Pulmonary artery endothelial cell (primary cell): Measurements from ENCODE around the gene LAMA3. TPM values are rescaled to one million over a fixed set of nuclear protein-coding genes. Genes with fewer than 3 reads are reported as not detected.

Experiments
- DNase-seq: peaks from one replicate; pipeline ENCODE4 v3.0.0-alpha.2; 2011; ENCODE audit warnings: low read depth, low spot score
- total RNA-seq: library from RNA; depleted of rRNA; stranded (reverse); fragments of >200 nt; gene quantifications from 2 replicates; pipeline ENCODE4 v1.2.3, GENCODE V29; 2014

The LAMA3 gene
- total RNA-seq, 1 donor from 2014 or later, result 5.5 TPM

- DNase-seq, result peak; percentile 76
These were observed 211.7 kb downstream of the LAMA3 start for GRCh38 chr18:23900994-23901393.

DNA sequence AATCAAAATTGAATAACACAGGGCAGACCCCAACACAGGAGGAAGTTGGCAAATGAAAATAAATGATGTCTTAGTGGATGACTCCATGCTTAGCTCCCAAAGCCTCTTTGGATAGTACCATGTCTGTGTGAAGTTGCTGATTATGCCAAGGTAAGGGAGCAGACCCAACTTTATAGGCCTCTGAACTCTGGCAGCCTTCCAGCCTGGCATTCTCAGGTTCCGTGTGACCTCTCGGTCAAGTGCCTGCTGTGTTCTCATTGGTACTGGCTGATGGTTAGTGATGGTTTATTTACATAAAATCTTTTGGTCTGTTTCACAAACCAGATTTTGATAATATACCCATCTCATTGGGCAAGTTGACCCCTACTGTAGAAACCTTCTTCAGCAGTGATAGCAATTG, 213.1 kb downstream of the LAMA3 start:
- no peak for DNase-seq

DNA sequence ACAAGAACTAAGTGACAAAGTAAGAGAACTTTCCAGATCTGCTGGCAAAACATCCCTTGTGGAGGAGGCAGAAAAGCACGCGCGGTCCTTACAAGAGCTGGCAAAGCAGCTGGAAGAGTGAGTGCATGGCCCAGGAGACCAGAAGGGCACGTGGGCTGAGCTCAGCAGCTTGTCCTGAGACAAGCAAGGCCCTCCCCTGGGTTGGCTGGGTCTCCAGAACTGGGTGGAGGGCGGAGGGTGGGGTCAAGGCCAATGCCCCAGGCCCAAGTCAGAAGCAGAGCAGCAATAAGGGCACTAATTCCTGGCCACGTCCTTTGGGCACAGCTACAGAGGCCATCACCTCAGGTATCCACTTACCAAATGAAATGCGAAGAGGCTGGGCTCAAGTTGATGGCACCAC, 214.7 kb downstream of the LAMA3 start:
- DNase-seq, result no peak

DNA sequence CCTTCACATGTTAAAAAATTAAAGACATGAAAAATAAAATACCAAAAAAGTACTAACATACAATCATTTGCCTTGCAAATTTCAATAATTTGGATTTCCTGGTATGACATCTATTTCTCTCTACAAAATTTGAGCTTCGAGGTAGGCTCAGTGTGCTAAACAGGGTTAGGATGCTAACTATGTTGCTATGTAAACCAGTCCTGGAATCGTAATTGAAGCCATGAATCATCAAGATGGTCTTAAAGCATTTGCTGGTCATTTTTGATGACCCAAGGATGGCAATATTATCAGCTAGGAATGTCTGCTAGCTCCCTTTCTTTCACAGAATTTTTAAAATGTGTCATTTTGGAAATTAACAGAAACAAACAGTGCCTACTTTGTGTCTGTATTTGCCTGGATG, 217.4 kb downstream of the LAMA3 start:
- no peak for DNase-seq

- DNase-seq, result no peak
These were observed 219.6 kb downstream of the LAMA3 start for GRCh38 chr18:23908827-23909226.

DNA sequence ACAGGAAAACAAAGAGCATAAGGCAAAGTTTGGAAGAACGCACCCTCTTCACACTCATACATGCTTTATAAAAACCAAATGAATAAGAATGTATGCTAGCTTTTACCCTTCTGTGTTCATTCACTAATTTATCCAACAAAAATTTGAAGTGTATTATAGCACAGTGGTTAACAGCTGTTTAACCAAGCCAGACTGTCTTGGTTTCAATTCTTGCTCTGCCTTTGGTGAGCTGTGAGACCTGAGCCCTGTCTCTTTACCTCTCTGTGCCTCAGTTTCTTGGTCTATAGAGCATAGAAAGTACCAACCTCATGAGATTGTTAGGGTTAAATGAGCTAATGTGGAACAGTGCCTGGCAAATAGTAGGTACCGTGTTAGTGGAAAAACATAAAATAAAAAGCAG, 220.8 kb downstream of the LAMA3 start:
- no peak for DNase-seq

DNA sequence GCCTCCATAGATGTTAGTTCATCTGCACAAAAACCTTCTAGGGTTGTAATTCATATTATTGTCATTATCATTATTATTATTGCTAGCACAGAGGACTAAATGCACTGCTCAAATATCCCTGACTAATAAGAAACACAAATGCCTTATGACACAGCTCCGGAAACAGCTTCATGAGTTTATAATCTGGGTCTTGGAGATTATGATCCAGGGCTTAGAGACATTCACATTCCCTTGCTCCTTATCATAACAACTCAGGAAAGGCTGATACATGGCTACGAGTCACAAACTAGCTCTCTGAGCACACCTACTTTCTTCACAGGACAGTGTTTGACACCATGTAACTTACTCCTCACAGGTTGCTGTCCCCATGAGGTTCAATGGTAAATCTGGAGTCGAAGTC, 223.1 kb downstream of the LAMA3 start:
- peak; percentile 63 for DNase-seq

GRCh38 chr18:23916338-23916737, 227.1 kb downstream of the LAMA3 start:
- no peak for DNase-seq

DNA sequence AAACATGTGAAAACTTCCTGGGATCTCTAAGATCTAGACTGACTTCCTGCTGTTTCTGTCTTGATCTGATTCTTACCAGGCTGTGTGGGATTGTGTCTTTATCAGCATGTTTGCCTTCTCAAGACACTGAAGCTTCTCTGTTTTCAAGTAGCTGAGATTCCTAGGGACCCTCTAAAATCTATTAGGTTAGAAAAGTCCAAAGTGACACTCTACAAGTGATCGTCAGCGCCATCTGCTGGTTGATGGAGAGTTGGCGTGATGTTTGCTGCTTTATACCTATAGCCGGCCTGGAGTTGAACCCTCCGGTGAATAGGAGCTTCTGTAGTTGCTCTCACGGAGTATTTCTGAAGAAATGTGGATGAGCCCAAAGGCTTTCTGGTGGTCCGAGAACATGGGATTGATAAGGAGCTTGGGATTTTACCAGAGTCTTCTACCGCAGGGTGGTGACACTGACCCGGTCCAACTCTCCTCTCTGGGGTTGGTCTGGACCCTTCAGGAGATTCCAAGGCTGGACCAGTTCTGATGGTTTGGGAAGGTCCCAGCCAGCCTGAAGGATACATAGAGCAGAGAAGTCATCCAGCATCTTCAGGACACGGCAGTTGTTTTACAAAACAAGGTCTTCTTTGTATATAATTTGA, 229.3 kb downstream of the LAMA3 start:
- DNase-seq, result peak; percentile 11

GRCh38 chr18:23920054-23920453, 230.8 kb downstream of the LAMA3 start:
- no peak for DNase-seq

DNA sequence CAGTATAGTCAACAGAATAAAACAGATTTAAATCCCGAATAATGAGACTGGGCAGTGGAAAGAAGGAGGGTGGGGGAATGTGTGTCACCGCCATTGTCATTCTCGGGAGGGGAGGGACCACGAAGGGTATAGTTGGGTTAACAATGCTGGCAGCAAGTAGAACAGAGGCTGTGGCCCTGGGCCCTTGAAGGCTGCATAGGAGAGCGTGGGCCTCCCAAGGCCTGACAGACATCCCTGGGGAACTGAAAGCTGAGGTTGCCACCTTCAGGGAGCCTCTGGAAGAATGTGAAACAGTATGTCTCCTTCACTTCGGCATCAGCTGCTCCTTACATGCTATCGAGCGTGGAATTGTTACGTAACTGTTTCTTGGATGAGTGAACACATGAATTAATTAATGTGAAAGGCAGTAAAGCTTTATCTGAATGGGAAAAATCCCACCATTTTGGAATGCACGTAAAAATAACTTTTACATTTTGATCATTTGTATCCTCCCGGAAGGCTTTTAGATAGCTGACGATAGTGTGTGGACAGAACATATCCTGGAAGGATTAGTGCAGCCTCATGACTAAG, 232.5 kb downstream of the LAMA3 start:
- DNase-seq, result no peak

GRCh38 chr18:23922939-23923338, 233.7 kb downstream of the LAMA3 start:
- no peak for DNase-seq

GRCh38 chr18:23924813-23925212, 235.6 kb downstream of the LAMA3 start:
- DNase-seq, result no peak

- no peak for DNase-seq
These were observed 237.3 kb downstream of the LAMA3 start for GRCh38 chr18:23926571-23926970.

GRCh38 chr18:23927821-23928746, 238.8 kb downstream of the LAMA3 start:
- DNase-seq, result no peak

DNA sequence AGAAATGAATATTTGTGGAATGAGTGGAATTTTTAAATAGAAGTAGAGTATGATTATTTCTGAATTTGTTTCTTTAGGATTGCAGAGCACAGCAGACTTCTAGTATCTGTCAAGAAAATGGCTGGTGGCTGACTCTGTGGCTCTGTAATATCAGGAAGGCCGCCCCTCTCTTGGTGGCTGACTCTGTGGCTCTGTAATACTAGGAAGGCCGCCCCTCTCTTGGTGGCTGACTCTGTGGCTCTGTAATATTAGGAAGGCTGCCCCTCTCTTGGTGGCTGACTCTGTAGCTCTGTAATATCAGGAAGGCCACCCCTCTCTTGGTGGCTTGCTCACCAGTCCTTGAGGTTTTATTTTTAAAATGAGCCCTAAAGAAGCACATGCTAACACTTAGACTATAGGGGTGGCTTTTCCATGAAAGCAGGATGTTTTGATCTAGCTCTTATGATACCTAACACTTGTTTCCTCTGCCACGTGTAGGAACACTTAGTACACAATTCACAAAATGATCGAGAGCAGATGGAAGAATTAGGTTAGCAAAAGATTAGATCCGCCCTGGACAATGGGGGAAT, 240.2 kb downstream of the LAMA3 start:
- DNase-seq, result no peak

- no peak for DNase-seq
These were observed 240.7 kb downstream of the LAMA3 start for GRCh38 chr18:23930002-23930401.

DNA sequence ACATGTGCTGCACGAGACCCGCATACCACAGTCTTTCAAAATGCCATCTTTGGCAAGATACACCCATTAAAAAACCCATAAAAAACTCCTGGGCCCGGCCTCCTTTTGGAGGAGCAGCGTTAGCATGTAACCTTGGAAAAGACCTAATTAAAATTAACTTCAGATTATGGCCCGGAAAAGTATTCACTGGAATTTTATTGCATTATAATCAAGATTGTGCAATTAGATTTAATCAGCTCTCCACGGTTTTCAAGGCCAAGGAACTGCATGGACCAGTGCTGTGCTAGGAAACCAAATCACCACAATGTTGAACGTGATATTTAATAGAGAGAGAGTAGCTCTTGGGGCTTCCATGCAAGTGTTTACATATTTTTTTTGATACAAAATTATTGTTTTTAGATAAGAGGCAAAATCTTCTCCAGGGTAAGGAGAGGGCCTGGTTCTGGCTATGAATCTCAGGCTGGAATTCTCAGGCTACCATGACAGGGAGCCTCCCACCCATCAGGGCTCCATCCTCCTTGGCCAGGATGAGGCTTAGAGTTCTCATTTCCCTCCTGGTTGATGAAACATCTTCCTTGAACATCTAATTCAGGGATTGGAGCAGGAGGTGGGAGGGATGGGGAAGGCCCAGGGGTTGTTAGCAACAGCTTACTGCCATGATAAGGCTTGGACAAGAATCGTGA, 243.3 kb downstream of the LAMA3 start:
- no peak for DNase-seq

DNA sequence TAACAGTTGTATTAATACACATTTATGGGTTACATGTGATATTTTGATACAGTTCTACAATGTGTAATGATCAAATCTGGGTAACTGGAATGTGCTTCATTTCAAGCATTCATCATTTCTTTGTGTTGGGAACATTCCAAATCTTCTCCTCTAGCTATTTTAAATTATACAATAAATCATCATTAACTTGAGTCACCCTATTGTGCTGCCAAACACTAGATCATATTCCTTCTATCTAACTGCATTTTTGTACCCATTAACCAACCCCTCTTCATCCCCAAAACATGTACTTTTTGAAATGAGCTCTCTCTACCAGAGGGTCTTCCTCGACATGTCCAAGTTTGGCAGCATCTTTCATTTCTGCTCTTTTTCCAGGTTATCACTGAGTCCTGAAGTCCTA, 244.2 kb downstream of the LAMA3 start:
- DNase-seq, result no peak

DNA sequence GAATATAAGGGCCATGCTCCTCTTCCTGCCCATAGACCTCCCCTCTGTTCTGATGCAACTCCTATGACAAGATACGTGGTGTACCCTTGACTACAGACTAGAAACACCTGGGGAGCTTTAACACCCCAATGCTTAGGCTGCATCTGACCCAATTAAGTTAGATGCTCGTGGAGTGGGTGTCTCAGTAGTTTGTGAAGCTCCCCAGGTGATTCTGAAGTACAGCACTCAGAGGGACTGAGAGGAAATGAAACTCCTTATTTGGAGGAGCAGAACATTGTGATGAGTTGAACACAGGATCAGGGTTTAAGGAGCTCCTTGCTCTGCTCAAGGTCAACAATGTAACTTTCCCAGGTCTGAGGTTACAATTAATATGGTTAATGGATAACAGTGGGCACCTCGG, 245.0 kb downstream of the LAMA3 start:
- DNase-seq, result no peak

- DNase-seq, result no peak
These were observed 245.6 kb downstream of the LAMA3 start for GRCh38 chr18:23934863-23935262.

DNA sequence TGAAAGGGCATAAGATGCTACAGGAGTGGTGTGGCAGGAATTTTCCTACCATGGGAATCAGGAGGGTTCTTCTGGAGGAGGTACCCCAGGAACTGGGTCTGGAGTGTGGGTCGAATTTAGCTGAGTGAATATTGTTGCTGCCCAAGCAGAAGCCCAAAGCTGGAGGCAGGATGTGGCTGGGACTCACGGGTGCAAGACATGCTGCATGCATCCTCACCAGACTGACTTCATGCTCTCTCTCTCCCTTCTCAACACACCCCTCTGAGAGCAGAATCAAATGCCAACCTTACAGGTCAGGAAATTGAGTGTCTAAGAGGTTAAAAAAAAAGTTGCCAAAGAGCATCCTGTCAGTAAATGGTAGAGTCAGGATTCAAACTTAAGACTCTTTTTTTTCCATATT, 246.6 kb downstream of the LAMA3 start:
- DNase-seq, result no peak
